Measurements from ENCODE around the gene SH3BGR. TPM values are rescaled to one million over a fixed set of nuclear protein-coding genes. Genes with fewer than 3 reads are reported as not detected.

Gene SH3BGR
- total and polyA plus RNA-seq, 10 of the 15 experiments (the other 5 are each of a cell fraction or from before 2014, with no cell fraction given): 0.45 to 3.5 (median 1.7) TPM

GRCh38 chr21:39511102-39511501, 59.3 kb downstream of the SH3BGR start:
- H3K4me3 ChIP-seq: no peak overlapping the region
- in situ Hi-C loops (cut with MboI): no loop called here
- 16% methylated on average over 3 of the region's 3 CpGs for WGBS (ENCODE audit: insufficient coverage, insufficient replicate concordance, low lambda C conversion rate, missing lambda C conversion rate)
- no peaks in the 10 kb centered on the region for H3K4me1 ChIP-seq (ENCODE audit: control insufficient read depth, insufficient read depth, low read length)
- H3K4me2 ChIP-seq (ENCODE audit: control insufficient read depth, insufficient read depth): no peak overlapping the region
- intact Hi-C loops (cut with micrococcal nuclease; ENCODE audit: unreplicated experiment): no loop called here
- no TSS peak for BruUV-seq (replicated peaks)
- SMC1A ChIA-PET (ENCODE audit: uncharacterized antibody, unreplicated experiment): no interaction called here
- H3K79me2 ChIP-seq (ENCODE audit: control insufficient read depth, insufficient read depth, low read length): no peaks in the 10 kb centered on the region
- H3K27ac ChIP-seq (ENCODE audit: control insufficient read depth, insufficient read depth): no peak overlapping the region
- H3K9ac ChIP-seq (ENCODE audit: control insufficient read depth, insufficient read depth, low read length): no peak overlapping the region
- H3K36me3 ChIP-seq (ENCODE audit: control insufficient read depth in 2 of 2, insufficient read depth in 2 of 2, low read length in 1 of 2): no peaks in the 10 kb centered on the region
- H3K27me3 ChIP-seq (replicated peaks in 1 of 2; ENCODE audit: control insufficient read depth in 2 of 2, insufficient read depth in 2 of 2, low read length in 1 of 2): no peaks in the 10 kb centered on the region
- no peak overlapping the region for H2AFZ ChIP-seq (ENCODE audit: control insufficient read depth, low read depth, low read length)
- no peaks in the 10 kb centered on the region for H4K20me1 ChIP-seq (ENCODE audit: control insufficient read depth, insufficient read depth)
- ATAC-seq: no peak
- no peak for DNase-seq (ENCODE audit: low read depth, low spot score)
- FAIRE-seq: peak; percentile 54
- no peak for TF ChIP-seq ZNF217 (IDR thresholded peaks at IDR 0.05)
- TF ChIP-seq CTCF (IDR thresholded peaks at IDR 0.05 in 2 of 3, conservative IDR thresholded peaks at IDR 0.05 in 1 of 3; ENCODE audit: control insufficient read depth in 2 of 3, extremely low read depth in 1 of 3, insufficient read depth in 1 of 3, low read depth in 3 of 3, low read length in 3 of 3): no peak
- no peak for TF ChIP-seq SUPT20H (IDR thresholded peaks at IDR 0.05; ENCODE audit: borderline replicate concordance, control insufficient read depth, low read depth, low read length)
- TF ChIP-seq SPI1 (IDR thresholded peaks at IDR 0.05; ENCODE audit: borderline replicate concordance, insufficient read depth, low read depth, low read length): no peak
- TF ChIP-seq POLR2AphosphoS2 (IDR thresholded peaks at IDR 0.05; ENCODE audit: low read depth, low read length): no peak
- no peak for TF ChIP-seq ZNF207 (IDR thresholded peaks at IDR 0.05; ENCODE audit: borderline replicate concordance)
- TF ChIP-seq RBBP5 (conservative IDR thresholded peaks at IDR 0.05): no peak
- TF ChIP-seq YY1 (IDR thresholded peaks at IDR 0.05; ENCODE audit: low read depth, low read length): no peak
- TF ChIP-seq POLR2A (IDR thresholded peaks at IDR 0.05; ENCODE audit: low read depth, low read length): no peak
- no peak for TF ChIP-seq MYB (IDR thresholded peaks at IDR 0.05; ENCODE audit: borderline replicate concordance, low read depth, low read length)
- no peak for TF ChIP-seq KAT2A (conservative IDR thresholded peaks at IDR 0.05; ENCODE audit: control insufficient read depth, low read depth, low read length)
- TF ChIP-seq BCL11A (IDR thresholded peaks at IDR 0.05; ENCODE audit: low read depth, low read length): no peak
- TF ChIP-seq MYC (IDR thresholded peaks at IDR 0.05; ENCODE audit: insufficient read depth, insufficient read length, insufficient replicate concordance, low read length, severe bottlenecking): no peak
- TF ChIP-seq CHD4 (IDR thresholded peaks at IDR 0.05): no peak
- no peak for TF ChIP-seq EED (IDR thresholded peaks at IDR 0.05; ENCODE audit: low read depth)
- H3K9me3 ChIP-seq (replicated peaks; ENCODE audit: control insufficient read depth, insufficient read depth, low read length): no peaks in the 10 kb centered on the region
- RAD21 ChIA-PET (ENCODE audit: unreplicated experiment): no interaction called here
- CTCF ChIA-PET: no interaction called here
- POLR2A ChIA-PET: no interaction called here
